Upper lobe of left lung (tissue), 4 donors: ENCODE measurements around the gene GLTP.

Experiments used
- CTCF ChIP-seq, 6 experiments: fragments of 450-650 bp in 4 of 6; fragments of 200-600 bp in 2 of 6; sonication (generic) in 2 of 6; IDR thresholded peaks; one replicate each; pipeline ENCODE4 v1.5.1; 2016 to 2019; ENCODE audit warnings: antibody characterized with exemption in 6 of 6
- EP300 ChIP-seq, 4 donors: sonication (generic); formaldehyde crosslinking; IDR thresholded peaks; one replicate each; pipeline ENCODE4 v1.5.1; 2017; ENCODE audit warnings: antibody characterized with exemption in 4 of 4, control low read depth in 2 of 4

- TF ChIP-seq CTCF (IDR thresholded peaks at IDR 0.05) (no peak), EP300 (IDR thresholded peaks at IDR 0.05) (no peak)
These were observed 30.6 kb upstream of the GLTP start for GRCh38 chr12:109910969-109911348.
